Measurements from ENCODE around the gene SKP2. TPM values are rescaled to one million over a fixed set of nuclear protein-coding genes. Genes with fewer than 3 reads are reported as not detected.

SKP2 gene
- total RNA-seq, result 1 to 10 TPM; 6.3 to 7.2 TPM
- polyA plus RNA-seq (2013, experiment 1 of 2), result 12.4 TPM
- 15.9 TPM for polyA plus RNA-seq (2013, experiment 2 of 2)
- 5.4 to 114 (median 49.7) reads per million in 172 experiments for total RNA-seq

- H3K4me1 ChIP-seq (ENCODE audit: insufficient read depth, low read length), result peaks cover 30% of the 10 kb centered on the region
- Mint-ChIP-seq H3K9me3 (no peaks in the 10 kb centered on the region), H3K27ac (peak within 1 kb of the TSS; percentile 86), H3K36me3 (ENCODE audit: low read depth) (peaks cover 49% of the 10 kb centered on the region), H3K4me1 (ENCODE audit: low read depth) (peaks cover 76% of the 10 kb centered on the region), H3K4me3 (peak within 1 kb of the TSS; percentile 95), H3K27me3 (no peaks in the 10 kb centered on the region)
- H3K27ac ChIP-seq (ENCODE audit: low read depth in 1 of 2, low read length in 2 of 2), result peak within 1 kb of the TSS; percentile 77 to 82
- H3K9me3 ChIP-seq (ENCODE audit: control insufficient read depth in 1 of 2, insufficient read depth in 1 of 2, low read length in 2 of 2), result no peaks in the 10 kb centered on the region
- ATAC-seq (ENCODE audit: poor library complexity) (peak; percentile 96), DNase-seq (peak; percentile 90 to 99 (median 95))
- H3K36me3 ChIP-seq (ENCODE audit: insufficient read depth, low read length), result peaks cover 8% of the 10 kb centered on the region
- H3K4me3 ChIP-seq (ENCODE audit: low read length), result peak within 1 kb of the TSS; percentile 92
- TF ChIP-seq CTCF (IDR thresholded peaks at IDR 0.05), result no peak
- intact Hi-C loops (cut with DNase I, micrococcal nuclease), result loop anchor here (2.0 to 10.0 kb wide), 8 partner anchors 89 to 1317 kb away; partner anchors contain the start of genes BRIX1 (in 1 of the 2), DNAJC21 (in 1 of the 2), NADK2 (in 1 of the 2) and NIPBL (in 1 of the 2)
- POLR2A ChIA-PET, result interaction anchor here (0.9 to 3.7 kb wide), 11 partner anchors 8 to 1236 kb away, joined by 3 to 49 read pairs (median 5); partner anchors contain the start of genes BRIX1, DNAJC21, NADK2 and NIPBL
- no peaks in the 10 kb centered on the region for H3K27me3 ChIP-seq (ENCODE audit: control insufficient read depth in 1 of 2, insufficient read depth in 2 of 2, low read length in 2 of 2)
- CTCF ChIA-PET, result interaction anchor here (0.6 to 3.8 kb wide), 2 partner anchors 90 to 1228 kb away, joined by 4 to 23 read pairs; partner anchors contain the start of genes NADK2 and WDR70
Measured at GRCh38 chr5:36151434-36152323, at the start of gene SKP2, which contains the start of gene LMBRD2. Gene SKP2, plus strand, starts transcription at chr5:36152111. Its CDS starts 152 bp downstream, at chr5:36152263. Gene LMBRD2, minus strand, starts transcription at chr5:36151887. Its CDS starts 8,538 bp downstream, at chr5:36143349.

- Mint-ChIP-seq H3K4me1 (ENCODE audit: low read depth) (no peaks in the 10 kb centered on the region), H3K36me3 (ENCODE audit: low read depth) (peaks cover 80% of the 10 kb centered on the region), H3K4me3 (no peak overlapping the region), H3K27ac (no peak overlapping the region), H3K9me3 (no peaks in the 10 kb centered on the region), H3K27me3 (no peaks in the 10 kb centered on the region)
- intact Hi-C loops (cut with DNase I, micrococcal nuclease), result no loop called here
- no peak for TF ChIP-seq CTCF (IDR thresholded peaks at IDR 0.05)
- Histone ChIP-seq H3K4me3 (ENCODE audit: low read length) (no peak overlapping the region), H3K4me1 (ENCODE audit: insufficient read depth, low read length) (no peaks in the 10 kb centered on the region), H3K9me3 (ENCODE audit: control insufficient read depth in 1 of 2, insufficient read depth in 1 of 2, low read length in 2 of 2) (no peaks in the 10 kb centered on the region), H3K27me3 (ENCODE audit: control insufficient read depth in 1 of 2, insufficient read depth in 2 of 2, low read length in 2 of 2) (no peaks in the 10 kb centered on the region), H3K36me3 (ENCODE audit: insufficient read depth, low read length) (peaks cover 56% of the 10 kb centered on the region), H3K27ac (ENCODE audit: low read depth in 1 of 2, low read length in 2 of 2) (no peak overlapping the region)
- ATAC-seq (ENCODE audit: poor library complexity) (no peak), DNase-seq (no peak)
- POLR2A ChIA-PET, result no interaction called here
- CTCF ChIA-PET, result no interaction called here
Measured at GRCh38 chr5:36105819-36106218, 46.1 kb upstream of the SKP2 start.

- Mint-ChIP-seq H3K9me3 (no peaks in the 10 kb centered on the region), H3K27ac (no peak overlapping the region), H3K4me3 (no peak overlapping the region), H3K36me3 (ENCODE audit: low read depth) (peaks cover 95% of the 10 kb centered on the region), H3K4me1 (ENCODE audit: low read depth) (no peaks in the 10 kb centered on the region), H3K27me3 (no peaks in the 10 kb centered on the region)
- ATAC-seq (ENCODE audit: poor library complexity) (no peak), DNase-seq (no peak)
- peaks cover 62% of the 10 kb centered on the region for H3K36me3 ChIP-seq (ENCODE audit: insufficient read depth, low read length)
- no peaks in the 10 kb centered on the region for H3K27me3 ChIP-seq (ENCODE audit: control insufficient read depth in 1 of 2, insufficient read depth in 2 of 2, low read length in 2 of 2)
- POLR2A ChIA-PET, result no interaction called here
- no peak overlapping the region for H3K27ac ChIP-seq (ENCODE audit: low read depth in 1 of 2, low read length in 2 of 2)
- no peak for TF ChIP-seq CTCF (IDR thresholded peaks at IDR 0.05)
- H3K9me3 ChIP-seq (ENCODE audit: control insufficient read depth in 1 of 2, insufficient read depth in 1 of 2, low read length in 2 of 2), result no peaks in the 10 kb centered on the region
- no peak overlapping the region for H3K4me3 ChIP-seq (ENCODE audit: low read length)
- CTCF ChIA-PET, result no interaction called here
- H3K4me1 ChIP-seq (ENCODE audit: insufficient read depth, low read length), result no peaks in the 10 kb centered on the region
- intact Hi-C loops (cut with DNase I, micrococcal nuclease), result no loop called here
Measured at GRCh38 chr5:36108758-36109460, 43.0 kb upstream of the SKP2 start.
